Fibroblast of peridontal ligament (primary cell): ENCODE data around the gene ZNF777.
"Not testable (repeated sequence)": the region's sequence is repeated elsewhere in the genome, so short reads cannot be mapped to it uniquely, and the experiment has no call there.

ENCODE experiments used
- DNase-seq: peaks from one replicate; pipeline ENCODE4 v3.0.0-alpha.2; 2010; ENCODE audit errors: extremely low read depth

Gene ZNF777

DNA sequence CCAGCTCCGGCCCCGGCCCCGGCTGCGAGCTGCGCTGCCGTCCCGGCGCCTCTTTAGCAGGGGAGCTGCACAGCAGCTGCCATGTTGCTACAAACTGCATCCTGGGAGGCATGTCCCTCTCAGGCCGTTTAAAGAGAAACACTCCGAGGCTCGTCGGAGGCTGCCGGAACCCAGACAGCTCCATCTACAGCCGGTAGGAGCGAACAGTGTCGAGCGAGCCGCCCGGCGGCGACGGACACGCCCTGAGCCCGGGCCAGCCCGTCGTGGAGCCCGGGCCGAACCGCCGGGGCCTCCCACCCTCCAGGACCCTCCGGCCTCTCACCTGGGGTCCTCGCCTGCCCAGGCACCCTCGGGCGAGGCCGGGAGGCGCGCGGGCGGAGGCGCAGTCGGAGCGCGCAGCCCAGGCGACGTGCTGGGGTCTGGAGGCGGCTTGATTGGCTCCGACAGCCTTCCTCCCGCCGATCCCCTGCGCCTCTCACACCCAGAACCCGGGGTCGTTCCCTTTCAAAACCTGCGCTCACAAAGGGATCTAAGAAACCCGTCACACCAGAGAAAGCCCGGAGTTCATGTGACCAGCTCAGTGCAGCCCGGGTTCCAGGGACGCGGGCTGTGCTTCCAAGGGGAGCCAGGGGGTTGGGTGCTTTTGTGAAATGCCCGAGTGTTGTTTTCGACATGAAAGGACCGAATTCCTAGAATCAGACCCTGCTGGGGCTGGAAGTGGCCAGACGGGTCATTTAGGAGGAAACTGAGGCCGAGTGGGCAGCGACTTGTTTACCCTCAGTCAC is at the start of gene ZNF777:
ZNF777 (minus strand) TSS at position 570 of the 785 bp plus-strand sequence. CDS start 5,040 bp downstream, outside the sequence.
- DNase-seq: peak; percentile 84

GRCh38 chr7:149510248-149510647 is 49.4 kb upstream of the ZNF777 start:
- DNase-seq: no peak

GRCh38 chr7:149509774-149510173 is 48.9 kb upstream of the ZNF777 start:
- DNase-seq: no peak

- DNase-seq: no peak
These were observed 44.7 kb upstream of the ZNF777 start for GRCh38 chr7:149505551-149505950.

DNA sequence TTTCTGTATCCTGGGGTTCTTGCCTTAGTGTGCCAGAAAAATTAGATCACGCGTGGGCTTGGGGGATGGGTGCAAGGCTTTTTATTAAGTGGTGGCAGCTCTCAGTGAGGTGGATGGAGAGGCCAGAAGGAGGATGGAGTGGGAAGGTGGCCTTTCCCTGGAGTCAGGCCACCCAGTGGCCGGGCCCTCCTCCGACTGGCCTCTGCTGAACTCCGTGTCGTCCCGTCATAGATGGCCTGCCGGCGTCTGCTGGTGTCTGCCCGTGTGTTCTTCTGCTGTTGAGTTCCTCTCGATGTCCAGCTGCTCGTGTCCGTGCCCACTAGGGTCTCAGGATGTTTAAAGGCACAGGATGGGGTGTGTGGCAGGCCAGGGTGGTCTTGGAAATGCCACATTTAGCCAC is 40.8 kb upstream of the ZNF777 start:
- DNase-seq: no peak

DNA sequence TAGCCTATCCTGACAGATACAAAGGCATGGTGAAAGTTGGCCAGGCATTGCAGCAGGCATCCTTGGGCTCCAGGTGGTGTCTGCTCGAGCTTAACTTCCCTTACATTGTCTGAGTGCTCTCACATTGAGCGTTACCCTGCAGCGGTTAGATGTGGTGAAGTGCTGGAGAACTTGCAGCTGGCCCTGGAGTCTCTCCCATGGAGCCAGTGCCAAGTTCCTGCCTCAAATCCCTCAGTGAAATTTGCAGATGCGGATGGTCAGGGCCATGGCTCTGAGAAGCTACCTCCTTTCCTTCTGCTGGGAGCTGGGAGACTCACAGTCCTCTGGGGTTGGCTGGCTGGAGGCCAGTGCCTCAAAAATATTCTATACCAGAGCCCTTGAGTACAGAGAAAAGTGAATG is 40.0 kb upstream of the ZNF777 start:
- DNase-seq: no peak

- no peak for DNase-seq
These were observed 39.3 kb upstream of the ZNF777 start for GRCh38 chr7:149500201-149500600.

GRCh38 chr7:149498811-149499210 is 37.9 kb upstream of the ZNF777 start:
- no peak for DNase-seq

DNA sequence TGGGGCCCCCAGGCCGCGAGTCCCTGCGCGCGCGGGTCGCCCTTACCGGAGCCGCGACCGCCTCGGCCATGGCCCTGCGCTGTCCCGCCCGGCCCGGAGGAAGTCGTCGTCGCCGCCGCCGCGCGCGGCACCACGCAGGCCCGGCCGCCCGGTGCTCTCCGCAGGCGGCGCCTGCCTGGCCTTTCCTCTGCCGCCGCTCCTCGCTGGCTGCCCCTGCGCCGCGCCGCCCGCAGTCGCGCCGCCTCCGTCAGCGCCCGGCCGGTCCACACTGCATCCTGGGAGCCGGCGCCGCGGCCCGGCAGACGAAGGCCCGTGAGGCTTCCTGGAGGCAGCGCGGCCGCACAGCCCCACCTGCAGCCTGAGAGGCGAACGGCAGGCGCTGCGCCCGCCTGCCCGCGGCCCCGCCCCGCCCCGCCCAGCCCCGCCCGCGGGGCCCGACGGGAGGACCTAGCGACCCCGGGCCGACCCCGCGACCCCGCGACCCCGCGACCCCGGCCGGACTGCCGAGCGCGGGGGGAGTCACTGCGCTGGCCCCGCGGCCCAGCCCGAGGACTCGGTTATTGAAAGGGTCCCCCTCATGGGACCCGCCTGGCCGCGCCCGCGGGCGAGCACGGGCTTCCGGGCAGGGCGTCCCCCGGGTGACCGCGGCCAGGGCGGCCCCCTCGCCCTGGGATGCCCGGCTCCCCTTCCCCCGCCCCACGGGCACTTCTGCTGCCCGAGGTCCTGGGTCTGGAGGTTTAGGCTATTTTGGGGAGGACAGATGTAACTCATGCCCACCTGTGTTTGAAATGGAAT is 36.8 kb upstream of the ZNF777 start, which contains the start of gene ZNF746:
ZNF746 (minus strand) TSS at position 343 of the 795 bp plus-strand sequence; CDS start at position 70, 273 bp downstream.
- peak; percentile 63 for DNase-seq

DNA sequence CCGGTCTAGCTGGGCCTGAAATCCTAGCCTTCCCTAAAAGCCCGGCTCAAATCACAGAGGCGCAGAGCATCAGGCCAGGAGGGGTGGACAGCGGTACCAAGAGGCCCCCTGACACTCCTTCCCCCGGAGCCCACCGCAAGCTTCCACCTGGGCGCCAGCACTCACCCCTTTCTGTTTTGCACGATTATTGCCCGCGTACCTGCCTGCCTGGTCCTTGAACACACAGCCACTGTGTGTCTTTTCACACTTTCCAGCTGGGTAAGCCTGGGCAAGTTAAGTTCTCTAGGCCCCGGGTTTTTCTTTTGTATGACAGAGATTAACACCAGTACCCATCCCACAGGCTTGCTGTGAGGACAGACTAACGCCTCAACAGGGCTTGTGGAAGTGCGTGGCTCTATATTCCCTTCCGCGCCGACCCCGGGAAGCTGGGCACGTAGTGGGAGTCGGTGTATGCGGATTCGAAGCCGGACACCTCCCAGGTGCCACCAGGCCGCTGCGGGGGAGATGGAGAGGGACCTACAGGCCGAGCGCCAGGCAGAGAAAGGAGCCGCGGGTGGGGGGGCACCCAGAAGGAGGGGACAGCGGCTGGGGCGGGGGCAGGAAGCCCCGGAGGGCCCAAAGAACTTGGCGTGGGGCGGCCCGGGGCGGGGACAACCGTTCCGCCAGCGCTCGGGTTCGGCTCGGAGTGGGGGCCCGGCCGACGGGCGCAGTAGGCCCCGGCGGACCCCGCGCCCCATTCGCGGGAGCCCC is 36.0 kb upstream of the ZNF777 start:
- peak; percentile 31 for DNase-seq

DNA sequence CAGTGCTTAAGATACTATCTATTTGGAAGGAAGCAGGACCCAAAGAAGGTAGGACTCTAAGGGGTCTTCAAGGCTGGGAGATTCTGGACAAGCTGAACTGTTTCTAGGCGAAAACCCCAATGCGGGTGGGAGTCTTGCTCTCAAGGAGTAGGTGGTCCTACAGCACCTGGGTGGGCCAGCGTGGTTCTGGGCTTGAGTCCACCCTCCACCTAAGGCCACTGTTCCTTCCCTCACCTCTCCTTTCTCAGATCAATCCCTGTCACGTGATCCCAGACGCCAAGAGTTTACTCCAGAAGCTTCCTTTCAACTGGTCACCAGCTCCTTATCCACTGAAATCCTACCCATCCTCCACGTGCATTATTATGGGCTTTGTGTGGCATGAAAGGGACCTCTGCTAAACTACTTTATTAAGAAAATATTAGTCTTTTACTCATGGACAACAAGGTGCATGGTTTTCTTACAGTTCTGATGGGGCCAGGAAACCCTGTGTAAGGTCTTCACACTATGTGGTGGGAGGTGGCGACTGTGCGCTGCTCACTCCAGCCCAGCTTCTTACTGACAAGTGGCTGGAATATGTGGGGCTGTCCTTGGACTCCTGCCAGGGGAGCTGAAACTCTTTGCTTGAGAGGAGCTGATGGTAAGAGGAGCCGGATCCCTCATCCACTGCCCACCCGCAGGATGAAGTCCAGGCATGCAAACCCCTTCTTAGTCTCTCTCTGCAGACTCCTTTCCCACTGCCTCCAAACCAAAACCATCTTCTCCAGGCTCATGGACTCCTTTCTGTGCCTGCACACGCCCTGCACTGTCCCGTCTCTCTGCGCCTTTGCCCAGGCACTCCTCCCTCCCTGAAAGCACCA is 35.2 kb upstream of the ZNF777 start:
- peak; percentile 85 for DNase-seq

- peak; percentile 78 for DNase-seq
These were observed 34.0 kb upstream of the ZNF777 start for GRCh38 chr7:149494738-149495368.

DNA sequence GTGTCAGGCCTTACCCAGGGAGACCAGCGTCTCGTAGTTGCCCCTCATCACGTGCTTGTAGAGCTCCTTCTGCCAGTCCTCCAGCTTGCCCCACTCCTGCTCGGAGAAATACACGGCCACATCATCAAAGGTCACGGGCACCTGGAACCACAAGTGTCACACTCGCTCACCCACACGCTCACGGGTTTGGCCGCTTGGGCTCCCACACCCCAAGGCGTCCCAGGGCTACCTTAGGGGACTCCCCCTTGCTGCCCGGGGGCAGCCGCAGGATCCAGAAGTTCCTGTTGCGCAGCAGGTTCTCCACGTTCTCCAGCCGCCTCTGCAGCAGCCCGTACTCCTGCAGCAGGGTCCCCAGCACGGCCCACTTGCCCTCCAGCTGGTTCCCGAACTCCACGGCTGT is 33.1 kb upstream of the ZNF777 start:
- not testable (repeated sequence) for DNase-seq

GRCh38 chr7:149493366-149493765 is 32.5 kb upstream of the ZNF777 start:
- no peak for DNase-seq

- DNase-seq: no peak
These were observed 29.4 kb upstream of the ZNF777 start for GRCh38 chr7:149490083-149490760.

- no peak for DNase-seq
These were observed 28.6 kb upstream of the ZNF777 start for GRCh38 chr7:149489391-149490024.

DNA sequence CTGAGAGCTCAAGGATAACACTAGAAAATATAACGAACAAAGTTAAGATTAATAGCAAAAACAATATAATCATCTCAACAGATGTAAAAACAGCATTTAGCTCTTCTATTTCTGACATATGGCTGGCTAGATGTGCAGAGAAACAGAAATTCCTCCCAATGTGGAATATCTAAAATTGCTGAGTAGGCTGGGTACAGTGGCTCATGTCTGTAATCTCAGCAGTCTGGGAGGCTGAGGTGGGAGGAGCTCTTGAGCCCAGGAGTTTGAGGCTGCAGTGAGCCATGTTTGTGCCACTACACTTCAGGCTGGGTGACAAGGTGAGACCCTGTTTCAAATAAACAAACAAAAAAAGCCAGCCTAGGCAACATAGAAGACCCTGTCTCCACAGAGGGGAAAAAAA is 18.7 kb upstream of the ZNF777 start:
- DNase-seq: no peak

- no peak for DNase-seq
These were observed 17.9 kb upstream of the ZNF777 start for GRCh38 chr7:149478754-149479153.
